Stimulated activated CD8-positive, alpha-beta memory T cell treated with anti-CD3 and anti-CD28 coated beads, Interleukin-12 subunit alpha, Interleukin-12 subunit beta, amount 100 ng/mL, for 24 hours (primary cell): Measurements from ENCODE around the gene IGF2BP1.
"Not testable (repeated sequence)": the region's sequence is repeated elsewhere in the genome, so short reads cannot be mapped to it uniquely, and the experiment has no call there.

Experiments
- DNase-seq: peaks from one replicate; pipeline ENCODE4 v3.0.0-alpha.2; 2020; ENCODE audit errors: extremely low read depth

Gene IGF2BP1

DNA sequence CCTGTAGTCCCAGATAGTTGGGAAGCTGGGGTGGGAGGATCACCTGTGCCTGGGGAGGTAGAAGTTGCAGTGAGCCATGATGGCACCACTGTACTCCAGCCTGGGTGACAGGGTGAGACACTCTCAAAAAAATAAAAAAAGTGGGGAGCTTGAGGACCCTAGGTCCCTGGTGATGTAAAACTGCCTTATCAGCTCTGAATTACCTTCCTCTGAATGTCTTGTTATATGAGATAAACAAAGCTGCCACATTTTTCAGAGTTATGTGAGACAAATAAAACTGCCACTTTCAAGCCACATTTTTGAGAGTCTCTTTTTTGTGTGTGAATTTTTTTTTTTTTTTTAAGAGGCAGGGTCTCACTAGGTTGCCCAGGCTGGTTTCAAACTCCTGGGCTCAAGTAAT, 103.4 kb downstream of the IGF2BP1 start:
- no peak for DNase-seq

DNA sequence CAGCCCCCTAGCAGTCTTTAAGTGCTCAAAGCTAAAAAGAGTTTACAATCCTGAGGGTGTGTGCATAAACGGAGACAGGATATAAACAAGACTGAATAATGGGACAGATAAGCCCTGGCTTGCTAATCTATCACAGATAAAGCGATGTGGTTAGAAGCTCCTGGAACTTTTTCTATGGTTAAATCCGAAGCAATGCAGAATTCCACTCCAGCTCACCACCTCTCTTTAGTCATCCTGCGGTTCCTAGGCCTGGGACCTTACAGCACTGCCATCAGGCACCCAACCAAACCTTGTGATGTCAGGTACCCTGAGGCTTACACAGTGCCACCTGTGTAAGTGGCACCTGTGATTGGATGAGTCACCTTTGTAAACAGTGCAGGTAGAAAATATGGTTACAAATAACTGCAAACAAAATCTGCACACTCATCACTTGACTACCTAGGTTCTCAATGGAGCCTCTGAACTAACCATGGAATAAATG, 103.9 kb downstream of the IGF2BP1 start:
- no peak for DNase-seq

DNA sequence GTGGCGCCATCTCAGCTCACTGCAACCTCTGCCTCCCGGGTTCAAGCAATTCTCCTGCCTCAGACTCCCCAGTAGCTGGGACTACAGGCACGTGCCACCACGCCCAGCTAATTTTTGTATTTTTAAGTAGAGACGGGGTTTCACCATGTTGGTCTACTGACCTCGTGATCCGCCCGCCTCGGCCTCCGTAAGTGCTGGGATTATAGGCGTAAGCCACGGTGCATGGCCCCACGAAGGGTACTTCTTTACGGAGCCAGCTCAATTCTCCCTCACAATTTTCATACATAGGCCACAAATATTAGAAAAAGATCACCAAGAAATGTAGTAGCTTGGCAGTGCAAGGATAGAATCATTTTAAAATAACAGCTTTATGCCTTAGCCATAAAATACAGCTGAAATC, 106.2 kb downstream of the IGF2BP1 start:
- DNase-seq, result not testable (repeated sequence)

DNA sequence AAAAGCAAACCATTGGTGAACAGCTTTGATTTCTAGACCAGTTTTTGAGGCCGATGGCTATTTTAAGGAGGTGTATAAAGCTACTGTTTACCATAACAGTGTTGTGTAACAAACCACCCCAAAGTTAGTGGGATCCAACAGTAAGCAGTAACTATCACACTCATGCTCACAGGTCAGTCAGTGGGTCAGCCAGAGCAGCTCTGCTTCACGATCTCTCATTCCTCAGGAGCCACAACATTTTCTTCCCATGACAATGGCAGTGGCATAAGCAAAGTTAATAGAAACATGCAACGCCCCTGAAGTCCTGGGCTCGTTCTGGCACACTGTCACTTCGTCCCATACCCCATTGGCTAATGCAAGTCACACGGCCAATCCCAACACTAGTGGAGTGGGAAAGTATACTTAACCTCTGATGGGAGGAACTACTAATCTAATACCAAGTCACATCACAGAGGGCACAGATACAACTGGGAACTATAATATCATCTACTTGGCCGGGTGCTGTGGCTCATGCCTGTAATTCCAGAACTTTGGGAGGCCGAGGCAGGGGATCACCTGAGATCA, 107.4 kb downstream of the IGF2BP1 start:
- no peak for DNase-seq
